ENCODE results near the gene APOA4. TPM values are rescaled to one million over a fixed set of nuclear protein-coding genes. Genes with fewer than 3 reads are reported as not detected.

APOA4 gene
- total and polyA plus RNA-seq, 2 experiments from 2014 or later = not detected

DNA sequence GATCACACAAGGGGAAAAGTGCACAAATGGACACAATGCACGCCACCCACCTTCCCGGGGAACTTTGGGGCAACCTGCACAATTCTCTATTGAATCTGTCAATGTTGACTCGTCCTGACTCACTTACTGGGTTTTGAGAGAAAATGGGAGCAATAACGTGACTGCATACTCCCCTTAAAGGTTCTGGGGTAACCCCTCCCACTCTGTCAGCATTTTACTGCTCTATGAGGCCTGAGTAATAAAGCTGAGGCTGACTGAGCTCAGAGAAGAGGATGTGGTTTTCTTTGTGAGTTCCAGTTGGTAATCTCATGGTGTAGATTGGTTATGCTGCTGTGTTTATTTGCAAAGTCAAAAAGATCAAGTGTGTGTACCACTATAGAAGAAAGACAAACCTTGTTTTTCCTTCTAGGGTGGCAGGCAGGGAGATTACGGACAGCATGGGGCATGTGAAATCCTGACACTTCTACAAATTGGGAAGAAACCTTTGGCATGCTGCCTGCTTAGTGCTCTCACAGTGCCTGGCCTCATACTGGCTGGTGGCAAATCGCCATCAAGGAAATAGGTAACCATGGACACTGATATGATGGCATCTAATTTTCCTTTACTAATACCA, 30.5 kb upstream of the APOA4 start:
- Mint-ChIP-seq H3K4me3 (no peak overlapping the region), H3K27ac (0 out of 2 replicates have a peak overlapping the region, but pooled peaks have one; percentile 18), H3K36me3 (ENCODE audit: low read depth) (peaks cover 5% of the 10 kb centered on the region), H3K27me3 (ENCODE audit: insufficient read depth, low read depth, poor library complexity) (peaks cover 2% of the 10 kb centered on the region), H3K9me3 (no peaks in the 10 kb centered on the region), H3K4me1 (no peaks in the 10 kb centered on the region; the same call in 2 of the 3 replicates)
- H3K9me2 ChIP-seq (ENCODE audit: insufficient read depth) = no peaks in the 10 kb centered on the region
- H3K4me1 ChIP-seq (ENCODE audit: insufficient read depth) = no peaks in the 10 kb centered on the region
- DNase-seq (ENCODE audit: low spot score) (no peak), ATAC-seq (no peak)
- no peak overlapping the region for H3K27ac ChIP-seq (ENCODE audit: low read depth)
- no peaks in the 10 kb centered on the region for H3K27me3 ChIP-seq (ENCODE audit: insufficient read depth)
- no peaks in the 10 kb centered on the region for H3K79me2 ChIP-seq (replicated peaks; ENCODE audit: insufficient read depth)
- no peak for TF ChIP-seq EZH2 (IDR thresholded peaks at IDR 0.05; ENCODE audit: low read depth, unreplicated experiment)
- TF ChIP-seq POLR2AphosphoS5 (IDR thresholded peaks at IDR 0.05; ENCODE audit: low read depth) = no peak
- TF ChIP-seq ZNF114 (CRISPR knock-in tag; IDR thresholded peaks at IDR 0.05) = no peak
- no peak overlapping the region for H3K4me2 ChIP-seq
- peaks cover 9% of the 10 kb centered on the region; the same call in 1 of the 2 replicates for H3K36me3 ChIP-seq (ENCODE audit: insufficient read depth)
- H2AFZ ChIP-seq = no peak overlapping the region
- no peaks in the 10 kb centered on the region for H3F3A ChIP-seq (replicated peaks; ENCODE audit: low read depth)
- H4K20me1 ChIP-seq (replicated peaks; ENCODE audit: insufficient read depth) = no peaks in the 10 kb centered on the region; the same call in 1 of the 2 replicates
- no peak overlapping the region for H3K4me3 ChIP-seq

DNA sequence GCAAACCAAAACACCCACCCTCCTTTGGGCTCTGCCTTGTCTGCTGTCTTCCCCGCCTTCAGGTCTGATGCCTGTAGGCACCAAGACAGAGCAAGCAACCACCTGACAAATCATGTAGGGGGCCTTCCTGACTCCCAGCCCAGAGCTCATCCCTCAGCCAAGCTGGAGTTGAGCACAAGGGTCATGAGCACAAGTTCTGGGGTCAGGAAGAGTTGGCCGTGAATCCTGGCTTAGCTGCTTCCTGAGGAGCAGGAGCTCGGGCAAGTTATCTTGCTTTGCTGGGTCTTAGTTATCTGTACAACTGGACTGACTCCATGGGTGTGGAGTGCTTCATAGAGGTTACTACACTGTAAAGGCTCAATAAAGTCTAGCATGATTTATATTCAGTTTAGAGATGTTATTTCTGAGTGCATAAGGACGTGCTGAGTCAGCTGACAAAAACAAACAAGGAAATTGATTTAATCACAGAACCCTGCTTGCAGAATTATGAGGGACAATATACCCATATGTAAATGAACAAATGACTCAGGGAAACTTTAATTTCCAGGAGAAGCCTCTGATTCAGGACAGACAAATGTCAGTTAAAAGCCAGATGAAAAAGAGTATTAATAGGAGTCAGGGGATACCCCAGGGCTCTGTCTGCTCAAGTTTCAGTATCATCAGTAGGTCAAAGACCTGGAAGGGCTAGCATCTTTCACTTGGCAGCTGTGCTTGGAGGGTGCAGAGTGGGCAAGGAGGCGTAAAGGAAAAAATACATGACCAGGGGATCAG, 29.3 kb upstream of the APOA4 start:
- H4K20me1 ChIP-seq (replicated peaks; ENCODE audit: insufficient read depth) = no peaks in the 10 kb centered on the region; the same call in 1 of the 2 replicates
- H3K79me2 ChIP-seq (replicated peaks; ENCODE audit: insufficient read depth) = no peaks in the 10 kb centered on the region
- H3K9me3 Mint-ChIP-seq = no peaks in the 10 kb centered on the region
- H3K4me3 Mint-ChIP-seq = no peak overlapping the region
- H3K9me2 ChIP-seq (ENCODE audit: insufficient read depth) = no peaks in the 10 kb centered on the region
- H3K27ac Mint-ChIP-seq = peak overlapping the region; percentile 70
- no peak overlapping the region for H3K4me2 ChIP-seq
- H3K36me3 Mint-ChIP-seq (ENCODE audit: low read depth) = peaks cover under 1% of the 10 kb centered on the region; the same call in 1 of the 3 replicates
- TF ChIP-seq ZNF331 (CRISPR knock-in tag; IDR thresholded peaks at IDR 0.05; ENCODE audit: low read depth) (no peak), NANOG (IDR thresholded peaks at IDR 0.05; ENCODE audit: borderline replicate concordance) (no peak), CREB1 (CRISPR knock-in tag; IDR thresholded peaks at IDR 0.05; ENCODE audit: low read depth) (no peak)
- TF ChIP-seq, protein P1, sequence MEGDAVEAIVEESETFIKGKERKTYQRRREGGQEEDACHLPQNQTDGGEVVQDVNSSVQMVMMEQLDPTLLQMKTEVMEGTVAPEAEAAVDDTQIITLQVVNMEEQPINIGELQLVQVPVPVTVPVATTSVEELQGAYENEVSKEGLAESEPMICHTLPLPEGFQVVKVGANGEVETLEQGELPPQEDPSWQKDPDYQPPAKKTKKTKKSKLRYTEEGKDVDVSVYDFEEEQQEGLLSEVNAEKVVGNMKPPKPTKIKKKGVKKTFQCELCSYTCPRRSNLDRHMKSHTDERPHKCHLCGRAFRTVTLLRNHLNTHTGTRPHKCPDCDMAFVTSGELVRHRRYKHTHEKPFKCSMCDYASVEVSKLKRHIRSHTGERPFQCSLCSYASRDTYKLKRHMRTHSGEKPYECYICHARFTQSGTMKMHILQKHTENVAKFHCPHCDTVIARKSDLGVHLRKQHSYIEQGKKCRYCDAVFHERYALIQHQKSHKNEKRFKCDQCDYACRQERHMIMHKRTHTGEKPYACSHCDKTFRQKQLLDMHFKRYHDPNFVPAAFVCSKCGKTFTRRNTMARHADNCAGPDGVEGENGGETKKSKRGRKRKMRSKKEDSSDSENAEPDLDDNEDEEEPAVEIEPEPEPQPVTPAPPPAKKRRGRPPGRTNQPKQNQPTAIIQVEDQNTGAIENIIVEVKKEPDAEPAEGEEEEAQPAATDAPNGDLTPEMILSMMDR (conservative IDR thresholded peaks at IDR 0.05; ENCODE audit: low read depth in 2 of 2) = no peak
- TF ChIP-seq, protein P2, sequence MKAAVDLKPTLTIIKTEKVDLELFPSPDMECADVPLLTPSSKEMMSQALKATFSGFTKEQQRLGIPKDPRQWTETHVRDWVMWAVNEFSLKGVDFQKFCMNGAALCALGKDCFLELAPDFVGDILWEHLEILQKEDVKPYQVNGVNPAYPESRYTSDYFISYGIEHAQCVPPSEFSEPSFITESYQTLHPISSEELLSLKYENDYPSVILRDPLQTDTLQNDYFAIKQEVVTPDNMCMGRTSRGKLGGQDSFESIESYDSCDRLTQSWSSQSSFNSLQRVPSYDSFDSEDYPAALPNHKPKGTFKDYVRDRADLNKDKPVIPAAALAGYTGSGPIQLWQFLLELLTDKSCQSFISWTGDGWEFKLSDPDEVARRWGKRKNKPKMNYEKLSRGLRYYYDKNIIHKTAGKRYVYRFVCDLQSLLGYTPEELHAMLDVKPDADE (IDR thresholded peaks at IDR 0.05) = no peak
- H3K4me1 ChIP-seq (ENCODE audit: insufficient read depth) = no peaks in the 10 kb centered on the region
- ATAC-seq = no peak
- H3K27me3 ChIP-seq (ENCODE audit: insufficient read depth) = no peaks in the 10 kb centered on the region
- no peaks in the 10 kb centered on the region for H3F3A ChIP-seq (replicated peaks; ENCODE audit: low read depth)
- H3K4me3 ChIP-seq = no peak overlapping the region
- 0 out of 2 replicates have a peak, but pooled peaks cover 4% of the 10 kb centered on the region for H3K36me3 ChIP-seq (ENCODE audit: insufficient read depth)
- H3K4me1 Mint-ChIP-seq = no peaks in the 10 kb centered on the region; the same call in 2 of the 3 replicates
- H3K27ac ChIP-seq (ENCODE audit: low read depth) = no peak overlapping the region
- H2AFZ ChIP-seq = no peak overlapping the region
- DNase-seq (ENCODE audit: low spot score) = no peak
- H3K27me3 Mint-ChIP-seq (ENCODE audit: insufficient read depth, low read depth, poor library complexity) = peaks cover 2% of the 10 kb centered on the region
